ENCODE data around the gene SMOC2.

DNA sequence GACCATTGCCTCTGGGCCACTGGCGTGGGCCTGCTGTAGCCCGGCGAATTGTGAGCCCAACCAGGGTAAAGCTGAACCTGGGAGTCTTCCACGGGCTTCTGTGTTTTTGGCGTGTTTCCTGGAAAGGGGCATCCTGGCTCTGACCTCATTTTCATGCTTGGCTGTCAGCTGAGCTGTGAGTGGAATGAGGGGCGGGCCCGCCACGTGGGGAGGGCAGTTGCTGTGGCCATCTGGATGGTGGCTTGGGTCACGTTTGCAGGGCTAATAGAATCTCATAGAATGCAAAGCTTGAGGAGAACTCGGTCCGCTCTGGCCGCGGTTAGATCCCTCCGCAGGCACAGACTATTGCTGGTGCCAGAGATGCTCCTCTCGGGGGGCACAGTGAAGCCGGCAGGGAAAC is 263.0 kb downstream of the SMOC2 start:
- TF ChIP-seq EP300 (IDR thresholded peaks at IDR 0.05; ENCODE audit: borderline replicate concordance) = no peak
- TF ChIP-seq, protein P1, sequence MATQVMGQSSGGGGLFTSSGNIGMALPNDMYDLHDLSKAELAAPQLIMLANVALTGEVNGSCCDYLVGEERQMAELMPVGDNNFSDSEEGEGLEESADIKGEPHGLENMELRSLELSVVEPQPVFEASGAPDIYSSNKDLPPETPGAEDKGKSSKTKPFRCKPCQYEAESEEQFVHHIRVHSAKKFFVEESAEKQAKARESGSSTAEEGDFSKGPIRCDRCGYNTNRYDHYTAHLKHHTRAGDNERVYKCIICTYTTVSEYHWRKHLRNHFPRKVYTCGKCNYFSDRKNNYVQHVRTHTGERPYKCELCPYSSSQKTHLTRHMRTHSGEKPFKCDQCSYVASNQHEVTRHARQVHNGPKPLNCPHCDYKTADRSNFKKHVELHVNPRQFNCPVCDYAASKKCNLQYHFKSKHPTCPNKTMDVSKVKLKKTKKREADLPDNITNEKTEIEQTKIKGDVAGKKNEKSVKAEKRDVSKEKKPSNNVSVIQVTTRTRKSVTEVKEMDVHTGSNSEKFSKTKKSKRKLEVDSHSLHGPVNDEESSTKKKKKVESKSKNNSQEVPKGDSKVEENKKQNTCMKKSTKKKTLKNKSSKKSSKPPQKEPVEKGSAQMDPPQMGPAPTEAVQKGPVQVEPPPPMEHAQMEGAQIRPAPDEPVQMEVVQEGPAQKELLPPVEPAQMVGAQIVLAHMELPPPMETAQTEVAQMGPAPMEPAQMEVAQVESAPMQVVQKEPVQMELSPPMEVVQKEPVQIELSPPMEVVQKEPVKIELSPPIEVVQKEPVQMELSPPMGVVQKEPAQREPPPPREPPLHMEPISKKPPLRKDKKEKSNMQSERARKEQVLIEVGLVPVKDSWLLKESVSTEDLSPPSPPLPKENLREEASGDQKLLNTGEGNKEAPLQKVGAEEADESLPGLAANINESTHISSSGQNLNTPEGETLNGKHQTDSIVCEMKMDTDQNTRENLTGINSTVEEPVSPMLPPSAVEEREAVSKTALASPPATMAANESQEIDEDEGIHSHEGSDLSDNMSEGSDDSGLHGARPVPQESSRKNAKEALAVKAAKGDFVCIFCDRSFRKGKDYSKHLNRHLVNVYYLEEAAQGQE (IDR thresholded peaks at IDR 0.05; ENCODE audit: low read depth) = no peak
- TF ChIP-seq FOXM1 (IDR thresholded peaks at IDR 0.05; ENCODE audit: borderline replicate concordance, low read depth) = no peak
- TF ChIP-seq EGR1 (IDR thresholded peaks at IDR 0.05) = no peak
- no peak for TF ChIP-seq CREB1 (IDR thresholded peaks at IDR 0.05; ENCODE audit: low read depth)
- TF ChIP-seq YY1 (IDR thresholded peaks at IDR 0.05; ENCODE audit: low read depth) = no peak
- no peak for TF ChIP-seq ZBTB7A (IDR thresholded peaks at IDR 0.05; ENCODE audit: low read depth)
- no peak for TF ChIP-seq RAD21 (IDR thresholded peaks at IDR 0.05; ENCODE audit: low read depth)
- no peak for TF ChIP-seq NFIC (IDR thresholded peaks at IDR 0.05)
- TF ChIP-seq TCF12 (IDR thresholded peaks at IDR 0.05; ENCODE audit: low read depth) = no peak
- TF ChIP-seq, protein P2, sequence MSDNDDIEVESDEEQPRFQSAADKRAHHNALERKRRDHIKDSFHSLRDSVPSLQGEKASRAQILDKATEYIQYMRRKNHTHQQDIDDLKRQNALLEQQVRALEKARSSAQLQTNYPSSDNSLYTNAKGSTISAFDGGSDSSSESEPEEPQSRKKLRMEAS (IDR thresholded peaks at IDR 0.05) = no peak
- no peak for TF ChIP-seq CEBPB (IDR thresholded peaks at IDR 0.05)
- TF ChIP-seq TEAD4 (IDR thresholded peaks at IDR 0.05) = no peak
- TF ChIP-seq TAF1 (IDR thresholded peaks at IDR 0.05; ENCODE audit: low read depth) = no peak
